Vagina (tissue), 2 donors: Measurements from ENCODE around the gene CCDC102B. TPM values are rescaled to one million over a fixed set of nuclear protein-coding genes. Genes with fewer than 3 reads are reported as not detected.

Experiments
- DNase-seq, 2 donors: peaks; one replicate each; pipeline ENCODE4 v3.0.0-alpha.2; 2017; ENCODE audit errors: extremely low spot score in 2 of 2
- H3K27ac ChIP-seq: fragments of 200-600 bp; sonication (generic); one replicate; pipeline ENCODE4 v1.5.1; 2019
- H3K27me3 ChIP-seq: fragments of 200-600 bp; sonication (generic); one replicate; pipeline ENCODE4 v1.5.1; 2019
- H3K36me3 ChIP-seq, 2 donors: fragments of 200-600 bp; sonication (generic); one replicate each; pipeline ENCODE4 v1.5.1; 2017 to 2019
- H3K4me1 ChIP-seq: fragments of 200-600 bp; sonication (generic); one replicate; pipeline ENCODE4 v1.5.1; 2019
- H3K4me3 ChIP-seq, 2 donors: fragments of 200-600 bp; sonication (generic); 1 replicate in 1 of 2; 2 replicates in 1 of 2; pipeline ENCODE4 v1.5.1; 2016 to 2019
- H3K9me3 ChIP-seq: fragments of 200-600 bp; sonication (generic); one replicate; pipeline ENCODE4 v1.5.1; 2019
- POLR2A ChIP-seq, 2 donors: fragments of 450-650 bp; IDR thresholded peaks; one replicate each; pipeline ENCODE4 v1.6.1; 2017; ENCODE audit warnings: antibody characterized with exemption in 2 of 2, mild to moderate bottlenecking in 2 of 2, moderate library complexity in 2 of 2
- POLR2AphosphoS5 ChIP-seq, 2 donors: sonication (generic); formaldehyde crosslinking; IDR thresholded peaks; one replicate each; pipeline ENCODE4 v1.9.0; 2017; ENCODE audit warnings: antibody characterized with exemption in 2 of 2, mild to moderate bottlenecking in 2 of 2, low read depth in 1 of 2; ENCODE audit not compliant: insufficient read depth in 1 of 2
- intact Hi-C: fragments of 100-400 bp; cut with DNase I; formaldehyde crosslinking; loops from one replicate; pipeline ENCODE4 v1.15.1; 2023
- small RNA-seq: library from RNA; depleted of rRNA; stranded (forward); fragments of <200 nt; gene quantifications from one replicate; pipeline ENCODE3, GENCODE V24; 2016
- total RNA-seq: library from RNA; depleted of rRNA; stranded (reverse); fragments of >200 nt; gene quantifications from one replicate; pipeline ENCODE4 v1.2.3, GENCODE V29; 2016
- TF ChIP-seq, protein P1 (sequence below), 3 experiments: fragments of 450-650 bp in 2 of 3; fragments of 200-600 bp in 1 of 3; sonication (generic) in 1 of 3; IDR thresholded peaks; one replicate each; pipeline ENCODE4 v1.5.1; 2017 to 2019; ENCODE audit warnings: antibody characterized with exemption in 3 of 3, mild to moderate bottlenecking in 2 of 3, moderate library complexity in 2 of 3

CCDC102B gene
- total RNA-seq, 1 donor from 2014 or later, result 6.4 TPM

GRCh38 chr18:69097349-69097748 is 299.5 kb downstream of the CCDC102B start:
- no peak for DNase-seq
- TF ChIP-seq, protein P1, sequence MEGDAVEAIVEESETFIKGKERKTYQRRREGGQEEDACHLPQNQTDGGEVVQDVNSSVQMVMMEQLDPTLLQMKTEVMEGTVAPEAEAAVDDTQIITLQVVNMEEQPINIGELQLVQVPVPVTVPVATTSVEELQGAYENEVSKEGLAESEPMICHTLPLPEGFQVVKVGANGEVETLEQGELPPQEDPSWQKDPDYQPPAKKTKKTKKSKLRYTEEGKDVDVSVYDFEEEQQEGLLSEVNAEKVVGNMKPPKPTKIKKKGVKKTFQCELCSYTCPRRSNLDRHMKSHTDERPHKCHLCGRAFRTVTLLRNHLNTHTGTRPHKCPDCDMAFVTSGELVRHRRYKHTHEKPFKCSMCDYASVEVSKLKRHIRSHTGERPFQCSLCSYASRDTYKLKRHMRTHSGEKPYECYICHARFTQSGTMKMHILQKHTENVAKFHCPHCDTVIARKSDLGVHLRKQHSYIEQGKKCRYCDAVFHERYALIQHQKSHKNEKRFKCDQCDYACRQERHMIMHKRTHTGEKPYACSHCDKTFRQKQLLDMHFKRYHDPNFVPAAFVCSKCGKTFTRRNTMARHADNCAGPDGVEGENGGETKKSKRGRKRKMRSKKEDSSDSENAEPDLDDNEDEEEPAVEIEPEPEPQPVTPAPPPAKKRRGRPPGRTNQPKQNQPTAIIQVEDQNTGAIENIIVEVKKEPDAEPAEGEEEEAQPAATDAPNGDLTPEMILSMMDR (IDR thresholded peaks at IDR 0.05), result no peak
- TF ChIP-seq POLR2A (IDR thresholded peaks at IDR 0.05), result no peak

GRCh38 chr18:69102959-69103358 is 305.1 kb downstream of the CCDC102B start:
- intact Hi-C loops, result no loop called here

More at GRCh38 chr18:69097349-69097748, 299.5 kb downstream of the CCDC102B start:
- intact Hi-C loops, result no loop called here
- Histone ChIP-seq H3K36me3 (no peaks in the 10 kb centered on the region), H3K9me3 (no peaks in the 10 kb centered on the region), H3K4me1 (no peaks in the 10 kb centered on the region), H3K27me3 (no peaks in the 10 kb centered on the region), H3K27ac (no peak overlapping the region), H3K4me3 (no peak overlapping the region)

More at GRCh38 chr18:69102959-69103358, 305.1 kb downstream of the CCDC102B start:
- Histone ChIP-seq H3K4me1 (no peaks in the 10 kb centered on the region), H3K27ac (no peak overlapping the region), H3K27me3 (no peaks in the 10 kb centered on the region), H3K36me3 (no peaks in the 10 kb centered on the region), H3K4me3 (no peak overlapping the region), H3K9me3 (no peaks in the 10 kb centered on the region)
- no peak for DNase-seq
- no peak for TF ChIP-seq POLR2AphosphoS5 (IDR thresholded peaks at IDR 0.05; ENCODE audit: insufficient read depth in 1 of 2, low read depth in 1 of 2)
- TF ChIP-seq, protein P1 (IDR thresholded peaks at IDR 0.05), result no peak
- no peak for TF ChIP-seq POLR2A (IDR thresholded peaks at IDR 0.05)

Small RNAs within 50 kb of the gene (small RNA-seq; reads per million reads assigned to genes)
- gene RNU6-39P, result not detected

Other genes with a start within 250 kb of the CCDC102B start
- gene TMX3, start 83.0 kb upstream of the CCDC102B start, total RNA-seq, result 32.7 TPM